HCT116 (cell line): Measurements from ENCODE around the gene HSD17B12.

ENCODE experiments used
- CBX3 ChIP-seq: IDR thresholded peaks from 2 replicates; pipeline ENCODE4 v1.6.1; 2012; ENCODE audit warnings: low read depth
- FOSL1 ChIP-seq: IDR thresholded peaks from 2 replicates; pipeline ENCODE4 v1.6.1; 2012; ENCODE audit warnings: low read depth
- JUND ChIP-seq: IDR thresholded peaks from 2 replicates; pipeline ENCODE4 v1.6.1; 2012
- REST ChIP-seq: IDR thresholded peaks from 2 replicates; pipeline ENCODE4 v1.6.1; 2012; ENCODE audit warnings: low read depth
- SRF ChIP-seq: IDR thresholded peaks from 2 replicates; pipeline ENCODE4 v1.6.1; 2012; ENCODE audit warnings: low read depth

GRCh38 chr11:43751726-43752125 lies 71.2 kb downstream of the HSD17B12 start:
- TF ChIP-seq SRF (no peak), FOSL1 (no peak), JUND (no peak), CBX3 (no peak), REST (no peak)
